ENCODE results near the gene DIDO1.

The DIDO1 gene

GRCh38 chr20:62829231-62830230, 96.8 kb downstream of the DIDO1 start:
- no peak for DNase-seq

DNA sequence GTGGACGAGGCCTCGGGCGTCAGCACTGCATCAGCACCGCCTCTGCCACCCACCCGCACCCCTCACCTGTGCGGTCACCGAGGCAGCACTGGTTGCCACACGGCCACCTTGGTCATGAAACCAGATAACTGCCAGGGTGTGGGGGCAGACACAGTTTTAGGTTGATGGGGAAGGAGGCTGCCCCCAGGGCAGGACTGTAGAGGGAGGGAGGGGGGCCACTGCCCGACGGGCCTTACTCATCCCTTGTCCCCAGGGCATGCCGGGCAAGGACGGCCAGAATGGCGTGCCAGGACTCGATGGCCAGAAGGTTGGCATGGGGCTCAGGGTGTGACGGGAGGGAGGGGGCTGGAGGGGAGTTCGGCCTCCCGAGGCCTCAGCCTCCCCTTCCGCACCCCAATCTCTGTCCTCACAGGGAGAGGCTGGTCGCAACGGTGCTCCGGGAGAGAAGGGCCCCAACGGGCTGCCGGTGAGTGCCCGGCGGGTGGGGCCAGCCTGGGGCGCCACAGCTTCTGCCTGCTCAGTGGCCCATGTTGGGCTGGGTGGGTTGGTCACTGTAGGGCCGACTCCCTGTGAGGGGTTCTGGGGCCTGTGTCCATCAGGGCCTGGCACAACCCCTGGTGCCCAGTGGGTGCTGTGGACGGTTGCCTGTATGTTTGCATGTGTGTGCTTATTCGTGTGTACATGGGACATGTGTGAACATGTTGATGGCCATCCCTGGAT, 97.6 kb downstream of the DIDO1 start:
- no peak for DNase-seq

- no peak for DNase-seq
Observed at GRCh38 chr20:62828051-62828450, 98.3 kb downstream of the DIDO1 start.

All from activated CD4-positive, alpha-beta T cell treated with anti-CD3 and anti-CD28 coated beads, Interleukin-2, amount 50 U/mL, for 1 hour (primary cell).